ENCODE data around the gene CLCN6.

The CLCN6 gene

GRCh38 chr1:11856698-11857097 lies 50.7 kb downstream of the CLCN6 start:
- no peak for DNase-seq

- DNase-seq: no peak
Measured at GRCh38 chr1:11857164-11857851, 51.3 kb downstream of the CLCN6 start.

- DNase-seq: no peak
Measured at GRCh38 chr1:11858158-11858557, 52.2 kb downstream of the CLCN6 start.

GRCh38 chr1:11858613-11858967 lies 52.6 kb downstream of the CLCN6 start, which contains the start of gene NPPB:
Gene NPPB, minus strand, starts transcription at chr1:11858945. Its CDS starts 112 bp downstream, at chr1:11858833.
- no peak for DNase-seq

GRCh38 chr1:11858968-11859871 lies 53.2 kb downstream of the CLCN6 start:
- DNase-seq: peak; percentile 42

GRCh38 chr1:11860083-11860482 lies 54.1 kb downstream of the CLCN6 start:
- no peak for DNase-seq

GRCh38 chr1:11860587-11860986 lies 54.6 kb downstream of the CLCN6 start:
- no peak for DNase-seq

GRCh38 chr1:11862890-11863289 lies 56.9 kb downstream of the CLCN6 start:
- no peak for DNase-seq

GRCh38 chr1:11868331-11868980 lies 62.5 kb downstream of the CLCN6 start:
- DNase-seq: no peak

- no peak for DNase-seq
Measured at GRCh38 chr1:11869104-11869503, 63.1 kb downstream of the CLCN6 start.

- no peak for DNase-seq
Measured at GRCh38 chr1:11869650-11870207, 63.7 kb downstream of the CLCN6 start.

- no peak for DNase-seq
Measured at GRCh38 chr1:11872545-11872944, 66.6 kb downstream of the CLCN6 start.

GRCh38 chr1:11873395-11874257 lies 67.6 kb downstream of the CLCN6 start:
- no peak for DNase-seq

GRCh38 chr1:11874258-11874562 lies 68.2 kb downstream of the CLCN6 start:
- DNase-seq: no peak

GRCh38 chr1:11874624-11875023 lies 68.6 kb downstream of the CLCN6 start:
- no peak for DNase-seq

GRCh38 chr1:11875094-11875493 lies 69.1 kb downstream of the CLCN6 start:
- DNase-seq: no peak

- DNase-seq: no peak
Measured at GRCh38 chr1:11877074-11877473, 71.1 kb downstream of the CLCN6 start.

- DNase-seq: no peak
Measured at GRCh38 chr1:11878081-11878890, 72.3 kb downstream of the CLCN6 start.

- no peak for DNase-seq
Measured at GRCh38 chr1:11878891-11879190, 72.8 kb downstream of the CLCN6 start.

- no peak for DNase-seq
Measured at GRCh38 chr1:11879311-11880180, 73.6 kb downstream of the CLCN6 start.

- no peak for DNase-seq
Measured at GRCh38 chr1:11880181-11880575, 74.2 kb downstream of the CLCN6 start.
